ENCODE results near the gene PGBD5. TPM values are rescaled to one million over a fixed set of nuclear protein-coding genes. Genes with fewer than 3 reads are reported as not detected.

PGBD5 gene
- total RNA-seq, 2 donors from 2014 or later, result 2.6 to 4.3 TPM

GRCh38 chr1:230299191-230300006 is 126.7 kb downstream of the PGBD5 start:
- Histone ChIP-seq H3K9me3 (no peaks in the 10 kb centered on the region), H3K27me3 (no peaks in the 10 kb centered on the region), H3K4me3 (no peak overlapping the region), H3K36me3 (replicated peaks in 1 of 2; ENCODE audit: insufficient read depth in 1 of 2, low read depth in 2 of 2) (no peaks in the 10 kb centered on the region), H3K27ac (peak overlapping the region; percentile 71 to 89 (median 80)), H3K4me1 (peaks cover 47% of the 10 kb centered on the region)
- TF ChIP-seq CTCF (IDR thresholded peaks at IDR 0.05), result no peak
- peak in 2 of 3 donors; percentile 34 to 48 for TF ChIP-seq POLR2A (IDR thresholded peaks at IDR 0.05)
- 29 to 30% methylated on average over 15 of the region's 15 CpGs for WGBS, 2 donors
- peak in 3 of 4 donors; percentile 41 to 62 (median 41) for DNase-seq
- peak; percentile 45 for ATAC-seq
- intact Hi-C loops (cut with DNase I), result loop anchor here (10.0 kb wide), 1 partner anchor 515 kb away; no protein-coding TSS in a partner anchor

- Histone ChIP-seq H3K9me3 (no peaks in the 10 kb centered on the region), H3K36me3 (replicated peaks in 1 of 2; ENCODE audit: insufficient read depth in 1 of 2, low read depth in 2 of 2) (no peaks in the 10 kb centered on the region), H3K4me1 (peaks cover 14% of the 10 kb centered on the region), H3K27ac (no peak overlapping the region), H3K4me3 (no peak overlapping the region), H3K27me3 (no peaks in the 10 kb centered on the region)
- 78 to 90% methylated on average over 3 of the region's 3 CpGs for WGBS, 2 donors
- DNase-seq (no peak), ATAC-seq (no peak)
- TF ChIP-seq CTCF (IDR thresholded peaks at IDR 0.05) (no peak), POLR2A (IDR thresholded peaks at IDR 0.05) (no peak)
- intact Hi-C loops (cut with DNase I), result no loop called here
Measured at GRCh38 chr1:230295367-230295766, 130.8 kb downstream of the PGBD5 start.

- intact Hi-C loops (cut with DNase I), result no loop called here
- DNase-seq (peak in 1 of 4 donors; percentile 9), ATAC-seq (no peak)
- no peaks in the 10 kb centered on the region for H3K27me3 ChIP-seq
- WGBS, 2 donors, result 74 to 80% methylated on average over 6 to 7 of the region's 7 CpGs
- no peak overlapping the region for H3K27ac ChIP-seq
- no peaks in the 10 kb centered on the region for H3K4me1 ChIP-seq
- H3K36me3 ChIP-seq (replicated peaks in 1 of 2; ENCODE audit: insufficient read depth in 1 of 2, low read depth in 2 of 2), result no peaks in the 10 kb centered on the region
- no peak overlapping the region for H3K4me3 ChIP-seq
- no peak for TF ChIP-seq POLR2A (IDR thresholded peaks at IDR 0.05)
- no peak for TF ChIP-seq CTCF (IDR thresholded peaks at IDR 0.05)
- H3K9me3 ChIP-seq, result no peaks in the 10 kb centered on the region
Measured at GRCh38 chr1:230293390-230293700, 132.8 kb downstream of the PGBD5 start.

- H3K27me3 ChIP-seq, result no peaks in the 10 kb centered on the region
- 78 to 82% methylated on average over 12 of the region's 12 CpGs for WGBS, 2 donors
- H3K4me1 ChIP-seq, result no peaks in the 10 kb centered on the region
- TF ChIP-seq CTCF (IDR thresholded peaks at IDR 0.05) (no peak), POLR2A (IDR thresholded peaks at IDR 0.05) (no peak)
- no peak overlapping the region for H3K27ac ChIP-seq
- ATAC-seq (no peak), DNase-seq (peak in 2 of 4 donors; percentile 13 to 32)
- no peaks in the 10 kb centered on the region for H3K9me3 ChIP-seq
- H3K36me3 ChIP-seq (replicated peaks in 1 of 2; ENCODE audit: insufficient read depth in 1 of 2, low read depth in 2 of 2), result no peaks in the 10 kb centered on the region
- H3K4me3 ChIP-seq, result no peak overlapping the region
- intact Hi-C loops (cut with DNase I), result no loop called here
Measured at GRCh38 chr1:230292689-230293389, 133.3 kb downstream of the PGBD5 start.
